ENCODE results near the gene TRIM40. TPM values are rescaled to one million over a fixed set of nuclear protein-coding genes. Genes with fewer than 3 reads are reported as not detected.
"Not testable (repeated sequence)": the region's sequence is repeated elsewhere in the genome, so short reads cannot be mapped to it uniquely, and the experiment has no call there.

The TRIM40 gene
- total RNA-seq, 1 donor from 2014 or later = not detected

DNA sequence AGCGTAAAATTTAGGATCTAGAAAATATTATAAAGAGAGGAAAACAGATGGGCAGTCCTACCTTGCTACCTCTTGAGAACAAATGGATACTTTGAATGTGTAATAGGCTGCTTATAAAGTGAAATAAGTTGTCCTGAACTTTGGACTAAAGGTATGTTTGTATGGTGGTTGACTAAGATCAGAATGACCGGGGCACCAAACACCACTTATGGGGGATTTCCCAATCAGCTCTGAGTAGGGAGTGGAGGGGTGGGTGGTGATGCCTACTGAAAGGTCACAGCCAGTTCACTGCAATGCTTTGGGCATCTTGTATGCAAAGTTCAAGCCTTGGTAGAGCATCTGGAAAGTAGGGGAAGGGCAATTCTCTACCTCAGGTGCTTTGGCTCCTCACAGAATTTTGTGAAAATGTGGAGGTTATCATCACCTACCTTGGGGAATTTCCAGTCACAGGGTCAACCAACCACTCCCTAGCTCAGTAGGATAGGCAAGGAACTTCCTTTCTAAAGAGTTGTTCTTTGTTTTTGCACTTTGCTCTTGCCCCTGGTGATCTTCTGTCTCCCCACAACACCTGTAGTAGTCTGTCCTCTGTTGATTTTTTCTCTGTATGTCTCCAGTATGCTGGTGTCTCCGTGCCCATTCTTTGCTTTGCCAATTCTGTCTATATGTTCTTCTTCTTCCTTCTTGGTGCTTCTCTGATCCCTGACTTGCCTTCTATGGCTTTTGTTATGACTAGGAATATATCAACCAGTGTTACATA lies 22.8 kb upstream of the TRIM40 start, which contains the start of gene TRIM31:
TSS of gene TRIM31 (minus strand) at position 88 of the 757 bp plus-strand sequence. CDS start 285 bp downstream, outside the sequence.
- DNase-seq (ENCODE audit: low read depth, low spot score) = no peak

DNA sequence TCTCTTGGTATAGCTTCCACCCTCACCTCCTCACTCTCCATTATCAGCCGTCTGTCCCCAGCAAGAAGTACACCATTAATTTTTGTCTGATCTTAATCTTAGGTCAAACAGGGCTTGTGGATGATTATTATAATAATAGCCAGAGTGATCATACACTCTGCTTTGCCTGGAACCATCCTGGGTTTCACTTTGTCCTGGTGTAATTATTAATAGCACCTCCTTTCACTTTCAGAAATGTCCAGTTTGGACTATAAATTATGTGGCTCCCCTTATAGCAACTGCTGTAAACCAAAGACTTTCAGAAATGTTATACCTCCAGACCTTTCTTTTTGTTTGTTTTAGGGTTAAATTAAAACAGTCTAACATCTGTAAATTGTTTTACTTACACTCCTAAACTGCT lies 22.1 kb upstream of the TRIM40 start:
- DNase-seq (ENCODE audit: low read depth, low spot score) = no peak

DNA sequence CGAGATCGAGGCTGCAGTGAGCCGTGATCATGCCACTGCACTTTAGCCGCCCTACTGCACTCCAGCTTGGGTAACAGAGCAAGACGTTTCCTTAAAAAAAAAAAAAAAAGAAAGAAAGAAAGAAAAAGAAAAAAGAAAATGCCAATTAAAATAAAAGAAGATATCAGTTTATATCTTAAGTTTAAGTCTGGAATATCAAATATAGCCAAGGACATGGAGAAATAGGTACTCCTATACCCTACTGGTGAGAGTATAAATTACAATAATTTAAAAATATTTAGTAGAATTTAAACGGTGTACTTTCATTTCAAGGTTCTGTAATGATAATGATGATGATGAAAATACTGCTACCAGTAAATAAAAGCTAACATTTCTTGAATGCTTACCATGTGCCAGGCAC lies 19.2 kb upstream of the TRIM40 start:
- no peak for DNase-seq (ENCODE audit: low read depth, low spot score)

DNA sequence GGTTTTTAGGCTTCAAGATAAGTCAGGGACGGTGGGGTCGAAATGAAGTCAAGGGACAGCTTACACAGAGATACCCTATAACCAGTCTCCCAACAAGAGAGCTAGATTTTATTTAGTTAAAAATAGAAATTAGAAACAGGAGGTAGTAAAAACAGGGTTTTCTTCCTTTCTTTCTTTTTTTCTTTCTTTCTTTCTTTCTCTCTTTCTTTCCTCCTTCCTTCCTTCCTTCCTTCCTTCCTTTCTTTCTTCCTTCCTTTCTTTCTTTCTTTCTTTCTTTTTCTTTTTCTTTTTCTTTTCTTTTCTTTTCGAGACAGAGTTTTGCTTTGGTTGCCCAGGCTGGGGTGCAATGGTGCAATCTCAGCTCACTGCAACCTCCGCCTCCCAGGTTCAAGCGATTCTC lies 17.2 kb upstream of the TRIM40 start:
- not testable (repeated sequence) for DNase-seq (ENCODE audit: low read depth, low spot score)

DNA sequence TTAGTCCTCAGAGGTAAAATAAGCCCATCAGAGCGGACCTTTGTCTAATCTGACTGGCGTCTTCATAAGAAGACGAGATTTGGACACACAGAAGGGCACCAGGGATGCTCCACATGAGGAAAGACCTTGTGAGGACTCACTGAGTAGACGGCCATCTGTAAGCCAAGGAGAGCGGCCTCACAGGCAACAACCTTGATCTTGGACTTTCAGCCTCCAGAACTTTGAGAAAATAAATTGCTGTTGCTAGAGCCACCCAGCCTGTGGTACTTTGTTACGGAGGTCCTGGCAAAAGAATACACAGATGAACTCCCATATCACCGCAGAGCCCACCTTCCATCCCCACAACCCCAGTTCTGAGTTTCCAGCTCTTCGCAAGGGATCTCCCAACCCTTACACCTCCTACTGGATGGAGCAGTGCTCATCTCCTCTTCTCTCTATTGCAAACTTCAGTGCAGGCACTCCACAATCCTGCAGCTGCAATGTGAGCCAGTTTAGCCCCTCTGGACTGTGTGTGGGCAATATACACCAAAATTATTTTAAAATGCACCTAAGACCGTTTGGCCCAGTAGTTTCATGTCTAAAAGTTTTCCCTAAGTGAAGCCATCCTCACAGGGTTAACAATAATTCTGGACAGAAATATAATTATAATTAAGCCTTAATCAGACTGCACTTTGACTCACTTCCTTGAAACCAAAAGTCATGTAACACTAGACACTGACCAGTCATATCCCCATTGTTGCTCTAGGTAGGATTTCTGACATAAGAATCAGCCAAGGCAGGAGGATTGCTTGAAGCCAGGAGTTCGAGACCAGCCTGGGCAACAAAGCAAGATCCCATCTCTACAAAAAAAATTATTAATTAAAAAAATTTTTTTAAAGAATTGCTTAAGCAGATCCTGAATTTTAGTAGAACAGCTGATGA lies 14.2 kb upstream of the TRIM40 start:
- DNase-seq (ENCODE audit: low read depth, low spot score) = no peak

DNA sequence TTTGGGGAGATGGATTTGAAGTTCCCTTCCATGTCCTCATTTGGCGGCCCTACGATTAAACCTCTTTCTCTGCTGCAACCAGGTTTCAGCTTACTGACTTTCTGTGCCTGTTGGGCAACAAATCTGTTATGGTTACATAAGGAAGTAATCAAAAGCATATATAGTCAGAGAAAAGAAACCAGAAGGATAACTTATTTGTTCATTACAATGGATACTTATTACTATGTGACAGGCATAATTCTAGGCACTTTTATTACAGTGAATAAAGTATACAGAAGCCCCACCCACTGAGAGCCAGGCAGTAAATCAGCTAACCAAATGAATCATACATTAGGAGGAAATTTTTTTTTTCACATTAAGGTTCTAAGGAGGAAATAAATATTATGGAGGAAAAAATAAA lies 13.4 kb upstream of the TRIM40 start:
- DNase-seq (ENCODE audit: low read depth, low spot score) = no peak

DNA sequence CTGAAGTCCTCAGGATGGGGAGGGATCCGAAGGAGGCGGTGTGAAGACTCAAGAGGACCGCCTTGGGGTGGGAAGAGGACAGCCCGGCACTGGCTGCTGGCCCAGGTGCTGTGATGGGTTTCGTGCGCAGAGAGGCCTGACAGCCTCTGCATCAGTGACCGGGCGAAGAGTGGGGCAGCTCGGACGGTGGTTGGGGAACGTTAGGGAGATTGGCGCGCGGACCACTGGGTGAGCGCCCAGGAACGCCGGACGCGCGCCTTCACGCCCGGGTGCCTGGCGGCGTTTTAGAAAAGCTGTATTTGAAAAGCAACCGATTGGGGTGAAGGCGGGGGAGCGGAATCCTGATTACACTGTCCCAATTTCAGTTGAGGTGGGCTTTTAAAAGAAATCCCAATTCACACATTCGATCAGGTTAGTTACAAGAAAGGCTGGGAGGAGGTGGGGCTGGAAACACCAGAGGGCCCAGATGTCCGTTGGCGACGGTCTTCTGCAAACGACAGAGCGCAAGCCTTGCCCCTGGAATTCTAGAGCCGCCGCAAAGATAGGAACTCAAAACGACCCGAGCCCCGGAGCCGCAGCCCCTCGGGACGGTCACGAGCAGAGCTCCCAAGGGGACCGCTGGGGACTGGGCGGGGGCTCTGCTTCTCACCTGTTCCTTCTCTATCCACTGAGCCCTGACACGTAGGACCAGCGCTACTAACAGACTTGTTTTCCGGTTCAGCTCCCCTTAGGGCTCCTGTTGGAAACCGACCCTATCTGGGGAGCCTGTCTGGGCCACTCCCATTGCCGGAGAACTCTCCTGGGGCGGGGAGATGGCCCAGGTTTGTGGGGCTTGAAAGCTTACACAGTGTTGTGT lies 8.5 kb upstream of the TRIM40 start:
- no peak for DNase-seq (ENCODE audit: low read depth, low spot score)

DNA sequence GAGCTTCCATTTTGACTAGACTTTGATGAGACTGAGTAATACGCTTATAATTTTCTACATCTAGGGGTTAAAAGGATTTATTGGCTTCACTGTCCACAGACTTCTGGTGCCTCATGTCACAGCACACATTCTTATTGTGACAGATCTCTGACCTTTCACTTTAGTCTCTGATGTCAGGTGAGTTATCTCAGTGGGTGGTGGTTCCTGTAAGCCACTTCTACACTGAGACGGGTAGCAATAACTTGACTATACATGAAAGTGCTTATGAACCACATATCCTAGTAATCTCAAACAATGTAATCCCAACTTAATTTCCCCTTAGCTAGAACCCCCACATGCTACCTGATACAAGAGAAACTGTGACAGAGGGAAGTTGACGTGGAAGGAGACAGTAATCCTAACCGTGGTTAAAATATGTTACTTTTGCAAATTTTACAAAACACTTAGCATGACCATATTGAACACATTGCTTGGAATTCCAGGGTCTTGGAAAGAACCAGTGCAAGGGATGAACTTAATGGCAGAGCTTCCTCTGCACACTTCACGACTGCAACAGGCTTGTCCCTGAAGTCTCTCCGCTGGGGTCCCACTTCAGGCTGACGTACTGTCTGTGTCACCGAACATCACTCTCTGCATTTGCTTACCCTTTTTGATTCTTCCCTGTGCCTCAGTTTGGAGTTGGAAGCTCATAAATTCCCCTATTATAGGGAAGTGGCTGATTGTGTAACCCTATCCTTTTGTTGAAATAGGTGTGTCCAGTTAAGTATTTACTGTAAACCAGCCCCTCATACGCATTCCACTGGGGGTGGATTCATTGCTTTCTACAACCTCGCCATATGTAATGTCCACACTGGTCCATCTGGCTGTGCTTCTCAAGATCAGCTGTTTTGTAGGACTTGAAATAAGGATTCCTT lies 6.4 kb upstream of the TRIM40 start:
- no peak for DNase-seq (ENCODE audit: low read depth, low spot score)

DNA sequence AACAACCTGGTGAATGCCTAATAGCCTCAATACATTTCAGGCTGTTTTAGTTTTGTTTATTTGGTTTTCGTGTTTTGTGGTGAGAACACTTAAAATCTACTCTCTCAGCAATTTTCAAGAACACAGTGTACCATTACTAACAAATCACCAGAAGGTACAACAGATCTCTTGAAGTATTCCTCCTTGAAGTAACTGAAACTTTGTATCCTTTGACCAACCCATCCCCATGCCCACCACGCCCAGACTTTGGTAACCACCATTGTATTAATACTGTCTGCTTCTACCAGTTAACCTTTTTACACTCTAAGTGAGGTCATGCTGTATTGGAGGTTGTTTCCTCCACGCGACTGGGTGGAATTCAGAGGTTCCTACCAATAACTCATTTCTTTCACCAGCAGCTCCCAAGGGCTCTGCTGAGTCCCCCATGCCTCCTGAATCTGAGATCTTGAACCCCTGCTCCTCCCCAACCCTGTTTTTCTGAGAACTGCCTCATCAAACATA lies 5.7 kb upstream of the TRIM40 start:
- no peak for DNase-seq (ENCODE audit: low read depth, low spot score)

DNA sequence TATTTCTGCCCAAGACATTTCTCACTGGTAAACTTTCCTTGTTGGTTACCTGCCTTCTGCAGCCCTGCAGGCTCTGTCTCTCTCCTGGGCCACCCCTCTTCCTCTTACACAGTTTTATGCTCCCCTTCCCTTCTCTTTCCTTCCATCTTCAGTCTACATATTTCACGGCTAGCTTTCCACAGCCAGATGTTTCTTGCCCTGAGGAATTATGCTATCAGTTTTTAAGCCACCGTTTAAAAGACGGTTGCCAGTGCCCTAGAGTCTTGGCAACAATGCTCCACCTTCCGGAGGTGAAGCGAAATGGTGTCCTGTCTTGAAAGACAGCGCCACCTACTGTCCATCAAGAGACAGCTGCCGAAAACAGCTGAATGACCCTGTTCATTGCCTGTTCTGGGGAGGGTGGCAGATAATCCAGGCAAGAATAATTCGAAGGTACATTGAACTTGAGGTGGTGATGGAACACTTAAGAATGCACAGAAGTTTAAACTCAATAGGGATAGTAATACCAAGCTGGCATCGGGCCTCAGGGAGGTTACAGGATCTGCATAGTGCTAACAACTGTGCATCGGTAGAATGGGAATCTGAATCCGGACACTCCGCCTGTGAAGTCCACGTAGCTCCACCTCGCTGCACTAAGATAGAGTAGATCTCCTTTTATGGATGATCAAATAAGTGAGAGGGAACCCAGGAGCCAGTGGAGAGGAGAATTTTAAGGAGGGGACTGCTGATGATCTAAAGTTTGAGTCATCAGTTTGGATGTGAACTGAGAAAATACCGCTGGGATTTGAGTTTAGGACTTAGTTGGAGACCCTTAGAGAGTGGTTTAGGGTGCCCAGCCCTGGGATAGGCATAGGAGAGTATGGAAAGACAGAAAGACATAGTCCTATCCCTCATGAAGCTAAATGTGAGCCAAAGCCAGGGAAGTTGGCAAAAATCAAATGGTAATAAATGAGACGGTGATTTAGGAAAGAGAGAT lies 4.8 kb upstream of the TRIM40 start:
- peak; percentile 65 for DNase-seq (ENCODE audit: low read depth, low spot score)

DNA sequence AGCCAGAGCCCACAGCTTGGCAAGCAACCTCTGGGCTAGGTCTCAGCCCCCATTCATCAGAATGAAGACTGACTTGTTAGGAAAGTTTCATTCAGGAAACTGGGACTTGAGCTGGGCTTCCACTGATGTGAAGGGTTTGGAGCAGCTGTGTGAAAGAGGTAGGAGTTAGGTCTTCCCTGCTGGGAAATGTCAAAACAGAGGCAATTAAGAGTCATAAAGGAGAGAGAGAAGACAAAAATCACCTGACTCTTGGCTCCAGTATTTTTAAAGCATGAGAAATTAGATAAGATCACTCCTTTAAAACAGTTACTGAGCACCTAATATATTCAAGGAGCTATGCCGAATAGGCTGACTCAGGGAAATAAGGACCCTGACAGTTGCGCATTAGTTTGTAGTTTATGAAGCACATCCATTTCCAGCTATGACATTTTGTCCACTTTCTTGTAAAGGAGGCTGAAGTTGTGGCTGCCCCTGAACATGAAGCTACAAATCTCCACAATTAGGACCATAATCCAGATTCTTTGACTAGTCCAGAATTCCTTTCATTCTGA lies 3.9 kb upstream of the TRIM40 start:
- DNase-seq (ENCODE audit: low read depth, low spot score) = no peak

DNA sequence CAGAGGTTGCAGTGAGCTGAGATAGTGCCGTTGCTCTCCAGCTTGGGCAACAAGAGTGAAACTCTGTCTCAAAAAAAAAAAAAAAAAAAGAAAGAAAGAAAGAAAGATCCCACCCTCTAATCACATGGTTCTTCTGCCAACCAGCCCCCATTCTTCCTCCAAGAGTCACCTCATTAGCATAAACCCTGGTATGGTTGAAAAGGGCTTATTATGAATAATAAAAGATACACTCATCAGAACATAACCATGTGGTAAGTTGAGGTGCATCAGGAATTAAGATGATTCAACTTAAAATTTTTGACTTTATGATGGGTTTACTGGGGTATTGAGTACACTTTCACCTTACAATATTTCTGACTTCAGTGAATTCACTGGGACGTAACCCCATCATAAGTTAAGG lies 793 bp upstream of the TRIM40 start:
- no peak for DNase-seq (ENCODE audit: low read depth, low spot score)

DNA sequence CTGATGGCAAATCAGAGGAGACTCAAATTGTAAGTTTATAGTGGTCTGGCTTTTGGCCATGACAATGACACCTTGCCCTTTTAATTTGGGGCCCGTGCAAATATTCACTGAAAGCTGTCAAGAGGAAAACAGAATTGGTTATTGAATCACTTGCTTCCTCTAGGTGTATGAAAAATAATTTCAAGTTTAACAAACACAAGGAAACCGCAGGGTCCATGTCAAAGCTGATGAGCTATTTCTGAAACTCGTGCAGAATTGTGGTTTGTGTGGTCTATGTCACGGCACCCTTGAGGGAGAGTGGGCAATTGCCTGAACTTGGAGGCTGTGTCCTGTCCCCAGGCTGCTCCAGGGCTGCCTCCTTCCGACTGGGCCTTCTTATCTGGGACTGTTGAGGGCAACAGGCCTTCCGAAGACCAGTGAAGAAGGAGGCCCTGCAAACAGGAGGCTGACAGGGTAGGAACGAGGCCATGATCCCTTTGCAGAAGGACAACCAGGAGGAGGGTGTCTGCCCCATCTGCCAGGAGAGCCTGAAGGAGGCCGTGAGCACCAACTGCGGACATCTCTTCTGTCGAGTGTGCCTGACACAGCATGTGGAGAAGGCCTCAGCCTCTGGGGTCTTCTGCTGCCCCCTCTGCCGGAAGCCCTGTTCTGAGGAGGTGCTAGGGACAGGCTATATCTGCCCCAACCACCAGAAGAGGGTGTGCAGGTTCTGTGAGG lies 788 bp downstream of the TRIM40 start:
- no peak for DNase-seq (ENCODE audit: low read depth, low spot score)

DNA sequence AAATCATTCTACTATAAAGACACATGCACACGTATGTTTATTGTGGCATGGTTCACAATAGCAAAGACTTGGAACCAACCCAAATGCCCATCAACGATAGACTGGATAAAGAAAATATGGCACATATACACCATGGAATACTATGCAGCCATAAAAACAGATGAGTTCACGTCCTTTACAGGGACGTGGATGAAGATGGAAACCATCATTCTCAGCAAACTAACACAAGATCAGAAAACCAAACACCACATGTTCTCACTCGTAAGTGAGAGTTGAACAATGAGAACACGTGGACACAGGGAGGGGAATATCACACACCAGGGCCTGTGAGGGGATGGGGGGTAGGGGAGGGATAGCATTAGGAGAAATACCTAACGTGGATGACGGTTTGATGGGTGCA lies 4.3 kb downstream of the TRIM40 start:
- not testable (repeated sequence) for DNase-seq (ENCODE audit: low read depth, low spot score)

DNA sequence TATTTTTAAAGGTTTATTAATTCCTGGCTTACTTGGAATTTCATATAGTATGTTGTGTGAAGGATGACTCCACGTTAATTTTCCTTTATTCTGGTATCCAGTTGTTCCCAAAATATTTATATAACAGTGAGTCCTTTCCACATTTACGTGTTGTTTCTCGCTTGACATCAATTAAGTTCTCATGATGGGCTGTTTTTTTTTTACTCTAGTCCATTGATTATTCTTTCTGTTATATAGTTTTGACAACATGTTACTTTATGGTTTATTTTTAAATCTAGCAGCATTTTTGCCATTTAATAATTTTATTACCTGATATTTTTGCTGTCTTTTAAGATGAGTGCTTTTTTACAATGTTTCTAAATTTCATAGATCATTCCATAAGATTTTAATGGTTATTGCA lies 6.7 kb downstream of the TRIM40 start:
- no peak for DNase-seq (ENCODE audit: low read depth, low spot score)

DNA sequence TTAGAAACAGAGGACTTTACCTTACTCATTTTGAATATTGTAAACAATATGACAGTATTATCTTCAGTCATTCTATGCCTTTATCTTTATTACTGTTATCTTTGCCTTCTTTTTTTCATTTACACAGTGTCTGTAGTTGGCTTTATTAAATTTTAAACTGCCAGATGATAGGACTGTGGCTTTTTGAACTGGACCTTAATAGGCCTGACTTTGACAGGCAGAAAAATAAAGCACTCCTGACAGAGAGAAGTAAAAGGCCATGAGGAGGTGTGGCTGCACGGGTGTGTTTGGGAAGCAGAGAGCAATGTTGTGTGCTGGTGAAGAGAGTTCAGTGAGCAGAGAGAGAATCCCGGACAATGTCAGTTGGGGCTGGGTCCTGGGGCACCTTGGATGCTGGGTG lies 7.8 kb downstream of the TRIM40 start:
- no peak for DNase-seq (ENCODE audit: low read depth, low spot score)

DNA sequence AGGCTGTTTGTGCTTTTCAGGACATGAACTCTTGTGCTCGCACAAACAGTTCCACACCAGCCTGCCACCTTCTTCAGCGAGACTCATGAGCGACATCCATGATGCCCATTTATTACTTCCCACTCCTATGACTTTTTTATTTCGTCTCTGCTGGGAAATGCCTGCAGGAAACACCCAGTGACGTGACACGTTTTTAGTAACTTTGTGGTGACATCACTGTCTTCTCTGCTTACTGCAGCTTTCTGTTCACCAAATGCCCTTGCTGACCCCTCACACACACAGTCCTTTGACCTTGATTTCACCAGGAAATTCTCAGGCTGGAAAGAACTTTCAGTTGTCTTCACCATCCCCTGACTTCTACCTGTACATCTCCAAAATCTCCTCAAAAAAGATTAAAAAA lies 8.9 kb downstream of the TRIM40 start:
- no peak for DNase-seq (ENCODE audit: low read depth, low spot score)

DNA sequence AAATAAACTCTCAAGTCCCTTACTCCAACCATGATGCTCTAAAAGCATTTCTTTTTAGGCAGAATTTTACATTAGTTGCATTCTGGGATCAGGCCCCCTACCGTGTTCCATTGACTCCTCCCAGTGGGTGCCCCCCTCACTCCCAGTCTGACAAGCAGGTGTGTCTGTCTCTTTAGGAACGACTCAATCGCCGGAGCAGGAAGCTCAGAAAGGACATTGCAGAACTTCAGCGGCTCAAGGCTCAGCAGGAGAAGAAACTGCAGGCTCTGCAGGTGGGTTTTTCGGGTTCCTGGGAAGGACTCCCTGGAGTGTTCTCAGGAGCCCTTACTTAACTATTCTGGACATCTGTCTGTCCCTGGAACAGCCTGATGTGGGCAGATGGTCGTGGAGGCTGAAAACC lies 9.9 kb downstream of the TRIM40 start:
- no peak for DNase-seq (ENCODE audit: low read depth, low spot score)

Measured in pulmonary artery endothelial cell (primary cell).